Mesenchymal stem cell (in vitro differentiated cells and primary cell): ENCODE data around the gene QSER1. TPM values are rescaled to one million over a fixed set of nuclear protein-coding genes. Genes with fewer than 3 reads are reported as not detected.
"Not testable (repeated sequence)": the region's sequence is repeated elsewhere in the genome, so short reads cannot be mapped to it uniquely, and the experiment has no call there.

Experiments
- DNase-seq: peaks from one replicate; pipeline ENCODE4 v3.0.0-alpha.2; 2013
- H2AFZ ChIP-seq: one replicate; pipeline ENCODE4 v1.6.1; 2013; ENCODE audit warnings: low read depth, mild to moderate bottlenecking, control low read depth, inconsistent platforms, low read length, moderate library complexity
- H2AK5ac ChIP-seq: 2 replicates; pipeline ENCODE4 v1.6.1; 2013; ENCODE audit warnings: low read length, moderate library complexity, mild to moderate bottlenecking, inconsistent platforms; ENCODE audit not compliant: severe bottlenecking
- H2BK120ac ChIP-seq: one replicate; pipeline ENCODE4 v1.6.1; 2013; ENCODE audit warnings: low read depth, mild to moderate bottlenecking, inconsistent platforms, low read length, moderate library complexity
- H2BK12ac ChIP-seq, 2 experiments: one replicate each; pipeline ENCODE4 v1.6.1; 2013; ENCODE audit warnings: inconsistent platforms in 2 of 2, low read length in 2 of 2, mild to moderate bottlenecking in 2 of 2, moderate library complexity in 2 of 2, control low read depth in 1 of 2
- H2BK15ac ChIP-seq: one replicate; pipeline ENCODE4 v1.6.1; 2013; ENCODE audit warnings: mild to moderate bottlenecking, low read depth, inconsistent platforms; ENCODE audit not compliant: poor library complexity, severe bottlenecking
- H2BK5ac ChIP-seq: 2 replicates; pipeline ENCODE4 v1.6.1; 2013; ENCODE audit warnings: low read depth, mild to moderate bottlenecking, low read length, control low read depth, inconsistent platforms; ENCODE audit not compliant: poor library complexity, severe bottlenecking
- H3K14ac ChIP-seq, 2 experiments: one replicate each; pipeline ENCODE4 v1.6.1; 2013; ENCODE audit warnings: inconsistent platforms in 2 of 2, low read length in 2 of 2, control low read depth in 1 of 2, mild to moderate bottlenecking in 1 of 2, moderate library complexity in 1 of 2
- H3K18ac ChIP-seq, 2 experiments: one replicate each; pipeline ENCODE4 v1.6.1; 2013; ENCODE audit warnings: inconsistent platforms in 2 of 2, low read length in 2 of 2, control low read depth in 1 of 2, low read depth in 1 of 2, mild to moderate bottlenecking in 1 of 2
- H3K23ac ChIP-seq, 2 experiments: one replicate each; pipeline ENCODE4 v1.6.1; 2013; ENCODE audit warnings: inconsistent platforms in 2 of 2, low read length in 2 of 2, mild to moderate bottlenecking in 2 of 2, moderate library complexity in 2 of 2, control low read depth in 1 of 2
- H3K27ac ChIP-seq: 2 replicates; pipeline ENCODE4 v1.5.1; 2013; ENCODE audit warnings: mild to moderate bottlenecking, moderate library complexity, low read length, control low read depth, inconsistent platforms; ENCODE audit not compliant: poor library complexity, severe bottlenecking
- H3K27me3 ChIP-seq, 2 experiments: 2 replicates each; pipeline versions ENCODE4 v1.6.1 to v1.7.0; 2013; ENCODE audit warnings: low read length in 2 of 2, mild to moderate bottlenecking in 2 of 2, moderate library complexity in 2 of 2, control low read depth in 1 of 2, inconsistent platforms in 1 of 2; ENCODE audit not compliant: control insufficient read depth in 1 of 2, insufficient read depth in 1 of 2
- H3K36me3 ChIP-seq, 2 experiments: 2 replicates each; pipeline versions ENCODE4 v1.6.1 to v1.7.0; 2013; ENCODE audit warnings: low read length in 2 of 2, control low read depth in 1 of 2, inconsistent platforms in 1 of 2, low read depth in 1 of 2, mild to moderate bottlenecking in 1 of 2; ENCODE audit not compliant: insufficient read depth in 2 of 2, control insufficient read depth in 1 of 2
- H3K4ac ChIP-seq, 2 experiments: one replicate each; pipeline ENCODE4 v1.6.1; 2013; ENCODE audit warnings: inconsistent platforms in 2 of 2, low read length in 2 of 2, mild to moderate bottlenecking in 2 of 2, moderate library complexity in 2 of 2, control low read depth in 1 of 2, low read depth in 1 of 2
- H3K4me1 ChIP-seq: 2 replicates; pipeline ENCODE4 v1.6.1; 2013; ENCODE audit warnings: low read depth, low read length, control low read depth; ENCODE audit not compliant: control insufficient read depth, insufficient read depth
- H3K4me2 ChIP-seq: 2 replicates; pipeline ENCODE4 v1.6.1; 2013; ENCODE audit warnings: low read length, mild to moderate bottlenecking, inconsistent platforms; ENCODE audit not compliant: poor library complexity, severe bottlenecking
- H3K4me3 ChIP-seq, 2 experiments: 2 replicates each; pipeline versions ENCODE4 v1.5.1 to v1.7.0; 2013; ENCODE audit warnings: low read length in 2 of 2, mild to moderate bottlenecking in 2 of 2, control low read depth in 1 of 2, low read depth in 1 of 2; ENCODE audit not compliant: insufficient read depth in 1 of 2
- H3K79me1 ChIP-seq: replicated peaks from 2 replicates; pipeline ENCODE4 v1.6.1; 2013; ENCODE audit warnings: mild to moderate bottlenecking, control low read depth, low read length, inconsistent platforms; ENCODE audit not compliant: poor library complexity, severe bottlenecking
- H3K9ac ChIP-seq: 2 replicates; pipeline ENCODE4 v1.7.0; 2013; ENCODE audit warnings: mild to moderate bottlenecking, low read length, moderate library complexity
- H3K9me3 ChIP-seq: 2 replicates; pipeline ENCODE4 v1.7.0; 2013; ENCODE audit warnings: mild to moderate bottlenecking, low read length; ENCODE audit not compliant: control insufficient read depth
- H4K8ac ChIP-seq: one replicate; pipeline ENCODE4 v1.6.1; 2013; ENCODE audit warnings: inconsistent platforms, mild to moderate bottlenecking, low read length, moderate library complexity
- H4K91ac ChIP-seq: one replicate; pipeline ENCODE4 v1.6.1; 2013; ENCODE audit warnings: mild to moderate bottlenecking, low read length, inconsistent platforms
- WGBS: methylation state at CpG from one replicate; pipeline ENCODE4 v1.1.7; 2013; ENCODE audit warnings: mixed read lengths; 5-methylcytosine and 5-hydroxymethylcytosine counted together
- small RNA-seq: library from polyadenylated mRNA; stranded (forward); fragments of <200 nt; extraction: miRNeasy Mini kit (QIAGEN cat#:217004); gene quantifications from one replicate; pipeline ENCODE3, GENCODE V24; 2013; ENCODE audit warnings: low read depth

QSER1 gene

DNA sequence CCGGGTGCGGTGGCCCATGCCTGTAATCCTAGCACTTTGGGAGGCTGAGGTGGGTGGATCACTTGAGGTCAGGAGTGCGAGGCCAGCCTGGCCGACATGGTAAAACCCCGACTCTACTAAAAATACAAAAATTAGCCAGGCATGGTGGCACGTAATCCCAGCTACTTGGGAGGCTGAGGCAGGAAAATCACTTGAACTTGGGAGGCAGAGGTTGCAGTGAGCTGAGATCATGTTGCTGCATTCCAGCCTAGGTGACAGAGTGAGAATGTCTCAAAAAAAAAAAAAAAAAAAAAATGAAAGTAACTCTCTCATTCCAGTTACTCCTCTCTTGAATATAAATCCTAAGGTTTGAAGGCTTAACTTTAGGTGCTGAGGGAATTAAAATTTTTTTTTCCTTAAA lies 136.6 kb downstream of the QSER1 start:
- not testable (repeated sequence) for H3K23ac ChIP-seq, H3K4ac ChIP-seq, H3K18ac ChIP-seq, H3K27ac ChIP-seq, H3K4me2 ChIP-seq, H2BK15ac ChIP-seq, H4K8ac ChIP-seq, H2BK120ac ChIP-seq, H4K91ac ChIP-seq, H2BK12ac ChIP-seq, H3K36me3 ChIP-seq, H2BK5ac ChIP-seq, H3K79me1 ChIP-seq, H2AK5ac ChIP-seq, H3K9me3 ChIP-seq, H3K9ac ChIP-seq, H3K14ac ChIP-seq, H3K4me1 ChIP-seq, H3K27me3 ChIP-seq, H2AFZ ChIP-seq, DNase-seq, H3K4me3 ChIP-seq
- WGBS = 98% methylated on average over 4 of the region's 6 CpGs

Small RNA genes within 50 kb of the gene (small RNA-seq; reads per million reads assigned to genes)
- not detected for gene RF00019
